GM18867 (cell line): ENCODE data around the gene MIER3.

ENCODE experiments used
- ATAC-seq: cut with Tn5 transposase; IDR thresholded peaks from one replicate; pipeline ENCODE4 v1.9.1; 2021; ENCODE audit warnings: mild to moderate bottlenecking, moderate library complexity; ENCODE audit not compliant: unreplicated experiment

The MIER3 gene

DNA sequence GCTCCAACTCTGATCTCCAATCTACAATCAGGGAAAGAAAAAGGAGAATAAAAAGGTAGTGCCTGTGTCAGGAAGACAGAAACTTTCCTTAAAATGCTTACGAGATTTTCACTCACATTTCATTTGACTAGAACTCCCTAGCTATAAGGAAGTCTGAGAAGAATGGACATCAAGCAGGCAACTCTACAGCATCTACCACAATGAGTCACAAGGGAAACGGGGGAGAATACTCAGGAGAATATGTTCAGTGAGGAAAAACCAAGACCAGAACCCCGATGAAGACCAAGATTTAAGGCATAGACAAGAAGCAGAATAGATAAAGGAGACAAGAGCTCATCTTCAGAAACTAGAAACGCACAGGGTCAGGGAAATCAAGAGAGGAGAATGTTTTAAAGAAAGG lies 51.5 kb downstream of the MIER3 start:
- ATAC-seq: no peak

DNA sequence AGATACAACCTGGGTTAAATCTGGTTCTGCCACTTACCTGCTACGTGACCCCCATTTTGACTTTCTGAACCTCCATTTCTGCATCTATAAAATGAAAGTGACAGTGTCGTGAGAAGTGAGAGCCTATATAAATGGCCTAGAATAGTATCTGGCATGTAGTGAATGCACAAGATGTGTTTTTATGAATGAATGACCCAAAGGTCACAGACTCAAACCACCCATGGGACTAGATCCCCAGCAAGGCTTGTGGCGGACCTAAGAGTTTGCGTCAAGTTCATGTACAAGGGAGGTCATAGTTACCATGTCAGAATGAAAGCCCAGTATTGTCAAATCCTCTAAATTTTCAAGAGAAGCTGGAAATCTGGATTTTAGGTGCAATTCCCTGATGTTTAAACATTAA lies 53.7 kb downstream of the MIER3 start:
- no peak for ATAC-seq

- no peak for ATAC-seq
These were observed 55.2 kb downstream of the MIER3 start for GRCh38 chr5:56896763-56897162.

GRCh38 chr5:56893251-56893951 lies 58.5 kb downstream of the MIER3 start:
- no peak for ATAC-seq

DNA sequence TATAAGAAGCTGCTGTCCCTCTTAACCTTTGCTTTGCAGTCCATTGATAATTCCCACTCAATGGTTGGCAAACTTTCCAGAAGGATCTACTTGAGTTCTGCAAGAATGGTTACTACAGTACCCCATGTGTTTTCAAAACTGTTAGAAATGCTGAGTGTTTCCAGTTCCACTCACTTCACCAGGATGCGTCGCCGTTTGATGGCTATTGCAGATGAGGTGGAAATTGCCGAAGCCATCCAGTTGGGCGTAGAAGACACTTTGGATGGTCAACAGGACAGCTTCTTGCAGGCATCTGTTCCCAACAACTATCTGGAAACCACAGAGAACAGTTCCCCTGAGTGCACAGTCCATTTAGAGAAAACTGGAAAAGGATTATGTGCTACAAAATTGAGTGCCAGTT lies 70.4 kb downstream of the MIER3 start:
- ATAC-seq: no peak

DNA sequence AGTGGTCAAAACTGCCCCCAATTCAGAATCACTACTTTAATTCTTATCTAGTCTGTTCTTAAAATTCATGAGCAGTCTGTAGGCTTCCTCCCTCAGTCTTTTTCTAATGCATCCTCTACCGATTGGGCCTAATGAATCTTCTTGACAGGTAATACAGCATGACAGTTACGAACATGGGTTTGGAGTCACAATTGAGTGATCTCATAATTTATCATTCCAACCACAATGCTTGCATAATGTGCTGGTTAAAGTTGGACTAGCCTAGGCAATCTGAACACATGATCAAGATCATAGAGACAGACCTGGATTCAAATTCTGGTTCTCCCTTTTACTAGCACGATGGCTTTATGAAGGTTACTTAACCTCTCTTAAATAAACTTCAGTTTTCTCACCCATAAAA lies 75.6 kb downstream of the MIER3 start:
- ATAC-seq: no peak

- no peak for ATAC-seq
These were observed 78.9 kb downstream of the MIER3 start for GRCh38 chr5:56873056-56873455.

DNA sequence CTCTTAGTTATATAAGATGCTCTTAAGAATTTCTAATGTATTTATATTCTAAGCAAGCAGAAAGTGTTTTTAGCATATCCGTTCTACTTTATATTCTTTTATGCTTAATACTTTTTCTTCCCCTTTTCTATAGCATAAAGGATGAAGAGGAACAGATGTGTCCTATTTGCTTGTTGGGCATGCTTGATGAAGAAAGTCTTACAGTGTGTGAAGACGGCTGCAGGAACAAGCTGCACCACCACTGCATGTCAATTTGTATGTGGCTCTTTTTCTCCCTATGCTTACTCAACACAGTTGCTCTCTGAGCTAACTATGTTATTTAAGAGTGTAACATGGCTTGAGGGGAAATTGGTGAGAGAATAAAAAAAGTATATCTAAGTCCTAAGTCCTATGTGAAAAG lies 80.1 kb downstream of the MIER3 start:
- ATAC-seq: no peak
